ENCODE measurements around the gene PDHX.

The PDHX gene

GRCh38 chr11:34959770-34960169 is 43.4 kb downstream of the PDHX start:
- Histone ChIP-seq H2BK5ac (ENCODE audit: low read length) (no peak overlapping the region), H3K14ac (ENCODE audit: low read length) (no peak overlapping the region), H3K36me3 (replicated peaks in 1 of 2; ENCODE audit: control insufficient read depth in 2 of 2, insufficient read depth in 2 of 2, low read length in 2 of 2) (peaks cover 0 to 59% of the 10 kb centered on the region in 2 donors), H3K4me3 (ENCODE audit: low read length in 2 of 2) (no peak overlapping the region), H2AFZ (ENCODE audit: low read length) (no peak overlapping the region), H3K4me1 (ENCODE audit: control insufficient read depth in 2 of 2, insufficient read depth in 1 of 2, low read depth in 1 of 2, low read length in 2 of 2) (no peaks in the 10 kb centered on the region), H4K8ac (ENCODE audit: low read depth, low read length) (no peak overlapping the region), H3K9me3 (replicated peaks in 1 of 2; ENCODE audit: control insufficient read depth in 2 of 2, insufficient read depth in 1 of 2, low read depth in 1 of 2, low read length in 2 of 2) (no peaks in the 10 kb centered on the region), H3K4me2 (ENCODE audit: insufficient read depth, low read length, poor library complexity, severe bottlenecking) (no peak overlapping the region), H2AK5ac (ENCODE audit: low read depth, low read length) (no peak overlapping the region), H3K79me1 (ENCODE audit: low read depth, low read length) (no peaks in the 10 kb centered on the region), H2BK15ac (ENCODE audit: low read length) (no peak overlapping the region), H3K27ac (replicated peaks; ENCODE audit: low read length) (no peak overlapping the region), H4K91ac (ENCODE audit: low read depth, low read length, poor library complexity) (no peak overlapping the region), H3K27me3 (ENCODE audit: control insufficient read depth in 3 of 3, insufficient read depth in 3 of 3, low read depth in 1 of 3, low read length in 3 of 3) (no peaks in the 10 kb centered on the region), H3K9ac (ENCODE audit: low read depth, low read length, poor library complexity) (no peak overlapping the region), H3K4ac (ENCODE audit: low read length) (no peak overlapping the region), H2BK120ac (ENCODE audit: low read depth, low read length) (no peak overlapping the region), H3K23ac (ENCODE audit: low read depth, low read length, poor library complexity) (no peak overlapping the region), H2BK12ac (ENCODE audit: low read length) (no peak overlapping the region), H3K18ac (ENCODE audit: low read length) (no peak overlapping the region)
- no CpG with 5 or more reads among the region's 1 CpG for WGBS, 2 donors (ENCODE audit: extremely low coverage in 2 of 2, insufficient read length in 2 of 2, insufficient replicate concordance in 1 of 2)
- no peak for DNase-seq (ENCODE audit: low spot score)

DNA sequence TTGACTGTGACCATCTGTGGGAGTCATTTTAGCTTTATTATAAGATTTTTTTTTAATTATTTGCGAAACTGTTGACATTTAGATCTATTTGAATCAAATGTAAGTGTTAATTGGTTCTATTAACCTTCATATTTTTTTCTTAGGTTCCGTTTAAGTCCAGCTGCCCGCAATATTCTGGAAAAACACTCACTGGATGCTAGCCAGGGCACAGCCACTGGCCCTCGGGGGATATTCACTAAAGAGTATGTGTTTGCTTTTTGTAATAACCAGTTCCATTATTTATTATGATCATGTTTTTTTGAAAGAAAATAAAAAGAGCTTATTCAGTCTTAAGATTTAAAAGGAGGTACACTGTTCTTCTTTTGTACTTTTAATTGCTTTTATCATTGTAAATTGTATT is 43.9 kb downstream of the PDHX start:
- no CpG with 5 or more reads among the region's 4 CpGs for WGBS, 2 donors (ENCODE audit: extremely low coverage in 2 of 2, insufficient read length in 2 of 2, insufficient replicate concordance in 1 of 2)

DNA sequence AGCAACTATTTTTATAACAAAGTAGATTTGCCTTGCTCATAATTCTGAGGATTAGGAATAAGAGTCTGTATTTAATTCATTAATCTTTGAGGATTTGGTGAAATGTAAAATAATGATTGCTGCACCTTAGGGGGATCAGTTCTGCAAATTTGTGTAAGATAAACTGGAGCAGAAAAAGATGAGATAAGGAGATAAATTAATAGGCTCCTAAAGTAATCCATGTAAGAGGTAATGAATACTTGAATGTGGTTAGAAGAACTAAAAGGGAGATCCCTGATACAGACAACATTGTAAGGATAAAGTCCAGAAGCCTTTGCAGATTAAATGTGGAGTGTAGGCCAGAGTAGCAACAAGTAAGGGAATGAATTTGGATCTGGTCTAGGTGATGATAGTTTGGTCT is 45.6 kb downstream of the PDHX start:
- no peak for DNase-seq (ENCODE audit: low spot score)
- no peaks in the 10 kb centered on the region for H3K4me1 ChIP-seq (ENCODE audit: control insufficient read depth in 2 of 2, insufficient read depth in 1 of 2, low read depth in 1 of 2, low read length in 2 of 2)
- no peak overlapping the region for H4K91ac ChIP-seq (ENCODE audit: low read depth, low read length, poor library complexity)

More for the DNA sequence above, 43.9 kb downstream of the PDHX start:
- no peak overlapping the region for H3K27ac ChIP-seq (replicated peaks; ENCODE audit: low read length)
- DNase-seq (ENCODE audit: low spot score): no peak
- H2AK5ac ChIP-seq (ENCODE audit: low read depth, low read length): no peak overlapping the region
- no peak overlapping the region for H2BK5ac ChIP-seq (ENCODE audit: low read length)
- no peak overlapping the region for H3K4me2 ChIP-seq (ENCODE audit: insufficient read depth, low read length, poor library complexity, severe bottlenecking)
- H3K9ac ChIP-seq (ENCODE audit: low read depth, low read length, poor library complexity): no peak overlapping the region
- no peak overlapping the region for H3K4me3 ChIP-seq (ENCODE audit: low read length in 2 of 2)
- no peak overlapping the region for H3K14ac ChIP-seq (ENCODE audit: low read length)
- H3K79me1 ChIP-seq (ENCODE audit: low read depth, low read length): no peaks in the 10 kb centered on the region
- H4K8ac ChIP-seq (ENCODE audit: low read depth, low read length): no peak overlapping the region
- H3K23ac ChIP-seq (ENCODE audit: low read depth, low read length, poor library complexity): no peak overlapping the region
- H3K4ac ChIP-seq (ENCODE audit: low read length): no peak overlapping the region
- no peaks in the 10 kb centered on the region for H3K27me3 ChIP-seq (ENCODE audit: control insufficient read depth in 3 of 3, insufficient read depth in 3 of 3, low read depth in 1 of 3, low read length in 3 of 3)
- H2BK12ac ChIP-seq (ENCODE audit: low read length): no peak overlapping the region
- no peaks in the 10 kb centered on the region for H3K9me3 ChIP-seq (replicated peaks in 1 of 2; ENCODE audit: control insufficient read depth in 2 of 2, insufficient read depth in 1 of 2, low read depth in 1 of 2, low read length in 2 of 2)
- no peaks in the 10 kb centered on the region for H3K4me1 ChIP-seq (ENCODE audit: control insufficient read depth in 2 of 2, insufficient read depth in 1 of 2, low read depth in 1 of 2, low read length in 2 of 2)
- no peak overlapping the region for H2AFZ ChIP-seq (ENCODE audit: low read length)
- no peak overlapping the region for H2BK120ac ChIP-seq (ENCODE audit: low read depth, low read length)
- no peak overlapping the region for H2BK15ac ChIP-seq (ENCODE audit: low read length)
- H4K91ac ChIP-seq (ENCODE audit: low read depth, low read length, poor library complexity): no peak overlapping the region
- H3K36me3 ChIP-seq (replicated peaks in 1 of 2; ENCODE audit: control insufficient read depth in 2 of 2, insufficient read depth in 2 of 2, low read length in 2 of 2): peaks cover 0 to 57% of the 10 kb centered on the region in 2 donors
- H3K18ac ChIP-seq (ENCODE audit: low read length): no peak overlapping the region

GRCh38 chr11:34963351-34963750 is 46.9 kb downstream of the PDHX start:
- Histone ChIP-seq H4K91ac (ENCODE audit: low read depth, low read length, poor library complexity) (no peak overlapping the region), H3K14ac (ENCODE audit: low read length) (no peak overlapping the region), H2BK120ac (ENCODE audit: low read depth, low read length) (no peak overlapping the region), H3K4ac (ENCODE audit: low read length) (no peak overlapping the region), H3K9me3 (replicated peaks in 1 of 2; ENCODE audit: control insufficient read depth in 2 of 2, insufficient read depth in 1 of 2, low read depth in 1 of 2, low read length in 2 of 2) (no peaks in the 10 kb centered on the region), H2BK15ac (ENCODE audit: low read length) (no peak overlapping the region), H3K4me2 (ENCODE audit: insufficient read depth, low read length, poor library complexity, severe bottlenecking) (no peak overlapping the region), H2AK5ac (ENCODE audit: low read depth, low read length) (no peak overlapping the region), H3K4me1 (ENCODE audit: control insufficient read depth in 2 of 2, insufficient read depth in 1 of 2, low read depth in 1 of 2, low read length in 2 of 2) (no peaks in the 10 kb centered on the region), H3K18ac (ENCODE audit: low read length) (no peak overlapping the region), H3K4me3 (ENCODE audit: low read length in 2 of 2) (no peak overlapping the region), H3K27me3 (ENCODE audit: control insufficient read depth in 3 of 3, insufficient read depth in 3 of 3, low read depth in 1 of 3, low read length in 3 of 3) (no peaks in the 10 kb centered on the region), H2BK5ac (ENCODE audit: low read length) (no peak overlapping the region), H4K8ac (ENCODE audit: low read depth, low read length) (no peak overlapping the region), H3K9ac (ENCODE audit: low read depth, low read length, poor library complexity) (no peak overlapping the region), H3K79me1 (ENCODE audit: low read depth, low read length) (no peaks in the 10 kb centered on the region), H3K23ac (ENCODE audit: low read depth, low read length, poor library complexity) (no peak overlapping the region), H3K27ac (replicated peaks; ENCODE audit: low read length) (no peak overlapping the region), H3K36me3 (replicated peaks in 1 of 2; ENCODE audit: control insufficient read depth in 2 of 2, insufficient read depth in 2 of 2, low read length in 2 of 2) (peaks cover 0 to 73% of the 10 kb centered on the region in 2 donors), H2AFZ (ENCODE audit: low read length) (no peak overlapping the region), H2BK12ac (ENCODE audit: low read length) (no peak overlapping the region)
- DNase-seq (ENCODE audit: low spot score): no peak
- no CpG with 5 or more reads among the region's 5 CpGs for WGBS, 2 donors (ENCODE audit: extremely low coverage in 2 of 2, insufficient read length in 2 of 2, insufficient replicate concordance in 1 of 2)

More for the DNA sequence above, 45.6 kb downstream of the PDHX start:
- H3K27ac ChIP-seq (replicated peaks; ENCODE audit: low read length): no peak overlapping the region
- H2BK120ac ChIP-seq (ENCODE audit: low read depth, low read length): no peak overlapping the region
- no peak overlapping the region for H3K23ac ChIP-seq (ENCODE audit: low read depth, low read length, poor library complexity)
- no peak overlapping the region for H2BK5ac ChIP-seq (ENCODE audit: low read length)
- H3K9ac ChIP-seq (ENCODE audit: low read depth, low read length, poor library complexity): no peak overlapping the region
- H2BK12ac ChIP-seq (ENCODE audit: low read length): no peak overlapping the region
- peaks cover 0 to 73% of the 10 kb centered on the region in 2 donors for H3K36me3 ChIP-seq (replicated peaks in 1 of 2; ENCODE audit: control insufficient read depth in 2 of 2, insufficient read depth in 2 of 2, low read length in 2 of 2)
- no peak overlapping the region for H2AFZ ChIP-seq (ENCODE audit: low read length)
- H3K4ac ChIP-seq (ENCODE audit: low read length): no peak overlapping the region
- H3K9me3 ChIP-seq (replicated peaks in 1 of 2; ENCODE audit: control insufficient read depth in 2 of 2, insufficient read depth in 1 of 2, low read depth in 1 of 2, low read length in 2 of 2): no peaks in the 10 kb centered on the region
- no peak overlapping the region for H4K8ac ChIP-seq (ENCODE audit: low read depth, low read length)
- no peak overlapping the region for H3K14ac ChIP-seq (ENCODE audit: low read length)
- no peaks in the 10 kb centered on the region for H3K79me1 ChIP-seq (ENCODE audit: low read depth, low read length)
- H3K4me2 ChIP-seq (ENCODE audit: insufficient read depth, low read length, poor library complexity, severe bottlenecking): no peak overlapping the region
- no peak overlapping the region for H2AK5ac ChIP-seq (ENCODE audit: low read depth, low read length)
- no peaks in the 10 kb centered on the region for H3K27me3 ChIP-seq (ENCODE audit: control insufficient read depth in 3 of 3, insufficient read depth in 3 of 3, low read depth in 1 of 3, low read length in 3 of 3)
- no peak overlapping the region for H3K18ac ChIP-seq (ENCODE audit: low read length)
- no peak overlapping the region for H2BK15ac ChIP-seq (ENCODE audit: low read length)
- no peak overlapping the region for H3K4me3 ChIP-seq (ENCODE audit: low read length in 2 of 2)
